NCI-H510A treated with DMSO at 0.1 percent for 48 hours (cell line): ENCODE measurements around the gene IFT43.

Experiments
- DNase-seq: peaks from one replicate; lab custom pipeline; 2025; lab: John Stamatoyannopoulos, UW

Gene IFT43

DNA sequence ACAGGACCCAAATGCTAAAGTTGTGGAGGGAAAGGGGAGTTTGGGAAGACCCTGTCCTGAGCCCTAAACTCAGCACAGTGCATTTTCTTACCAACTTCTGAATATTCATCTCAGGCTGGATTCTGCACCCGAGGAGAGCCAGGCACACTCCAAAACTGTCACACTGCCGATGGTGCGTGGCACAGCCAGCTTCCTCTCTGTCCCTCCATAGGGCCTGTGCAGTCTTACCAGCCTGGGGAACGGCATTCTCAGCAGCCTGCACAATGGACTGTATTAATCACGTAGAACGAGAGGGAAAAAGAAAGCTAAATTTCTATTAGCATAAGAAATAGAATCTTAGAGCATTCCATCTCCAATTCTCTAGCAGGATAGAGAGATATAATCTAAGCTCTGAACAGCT is 94.9 kb downstream of the IFT43 start:
- no peak for DNase-seq

DNA sequence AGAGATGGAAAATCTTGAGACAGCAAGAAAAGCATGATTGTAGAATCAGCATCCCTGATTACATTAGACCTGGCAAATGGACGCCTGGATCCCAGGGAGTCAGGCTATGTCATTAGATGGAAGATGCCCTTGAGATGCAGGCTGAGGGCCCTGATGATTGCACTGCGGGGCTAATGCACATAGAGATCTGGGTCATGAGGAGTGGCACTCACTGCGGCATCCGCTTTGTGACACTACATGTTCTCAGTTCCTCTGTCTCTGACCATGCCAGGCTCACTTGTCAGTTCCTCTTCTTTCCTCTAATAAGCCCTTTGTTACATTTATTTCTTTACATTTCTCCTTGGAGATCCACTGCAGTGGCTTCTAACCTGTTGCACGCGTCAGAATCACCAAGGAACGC is 96.1 kb downstream of the IFT43 start:
- no peak for DNase-seq

DNA sequence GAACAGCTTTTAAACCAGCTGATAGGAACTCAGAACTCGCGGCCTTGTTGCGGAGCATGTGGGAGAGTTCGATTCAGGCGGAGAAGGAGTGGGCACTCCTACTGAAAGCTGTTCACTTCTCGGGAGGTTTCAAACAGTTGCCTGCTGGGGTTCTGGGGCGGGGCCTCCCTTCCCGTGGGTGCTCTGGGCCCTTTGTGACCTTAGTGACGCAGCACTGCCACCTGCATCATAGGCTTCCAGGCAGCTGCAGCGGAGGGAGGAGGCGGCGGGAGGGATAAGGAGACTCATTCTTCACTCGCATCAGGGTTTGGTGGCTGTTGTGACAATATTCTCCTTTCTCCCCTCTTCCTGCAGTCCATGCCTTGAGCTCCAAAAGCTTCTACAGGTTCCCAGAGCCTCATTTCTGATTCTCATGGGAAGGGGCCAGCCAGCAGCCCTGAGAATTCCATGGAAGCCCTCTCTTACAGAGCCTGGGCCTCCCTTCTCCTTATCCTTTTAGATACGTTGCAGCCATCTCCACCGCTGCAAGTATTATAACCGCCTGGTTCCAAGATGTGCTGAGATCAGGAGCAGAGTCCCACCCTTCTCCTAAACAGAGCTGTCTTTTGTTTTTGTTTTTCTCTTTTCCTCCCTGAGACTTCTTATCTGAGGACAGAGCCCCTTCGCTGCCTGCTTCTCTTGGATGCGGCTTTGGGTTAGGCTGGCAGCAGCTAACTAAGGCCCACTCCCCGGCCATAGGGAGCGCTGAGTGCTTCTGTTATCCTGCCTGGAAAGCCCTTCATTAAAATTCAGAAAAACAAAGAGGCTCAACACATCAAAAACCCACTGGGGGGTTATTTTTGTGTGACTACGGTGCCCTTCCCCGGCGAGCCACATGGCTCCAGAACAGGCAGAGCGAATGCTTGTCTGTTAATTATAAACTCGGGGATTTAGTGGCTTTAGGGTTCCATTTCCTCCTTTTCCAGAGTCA is 98.5 kb downstream of the IFT43 start:
- DNase-seq, result no peak

DNA sequence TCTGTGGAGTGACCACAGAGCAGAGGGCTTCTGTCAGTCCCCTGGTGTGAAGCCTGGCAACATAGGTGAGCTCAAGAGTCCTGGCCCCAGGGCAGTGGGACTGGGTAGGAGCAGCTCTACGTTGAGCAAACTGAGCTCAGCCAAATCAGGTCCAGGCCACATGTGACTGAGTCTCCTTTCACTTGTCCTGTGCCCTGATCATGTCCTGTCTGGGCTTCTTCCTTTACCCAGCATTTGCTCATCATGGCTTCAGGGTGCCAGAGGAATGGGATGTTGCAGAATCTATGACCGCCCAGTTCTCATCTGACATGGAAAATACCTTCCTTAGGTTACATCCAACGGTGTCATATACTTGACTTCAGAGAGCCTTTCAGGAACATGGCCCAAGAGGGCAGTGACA is 99.8 kb downstream of the IFT43 start:
- DNase-seq, result no peak

DNA sequence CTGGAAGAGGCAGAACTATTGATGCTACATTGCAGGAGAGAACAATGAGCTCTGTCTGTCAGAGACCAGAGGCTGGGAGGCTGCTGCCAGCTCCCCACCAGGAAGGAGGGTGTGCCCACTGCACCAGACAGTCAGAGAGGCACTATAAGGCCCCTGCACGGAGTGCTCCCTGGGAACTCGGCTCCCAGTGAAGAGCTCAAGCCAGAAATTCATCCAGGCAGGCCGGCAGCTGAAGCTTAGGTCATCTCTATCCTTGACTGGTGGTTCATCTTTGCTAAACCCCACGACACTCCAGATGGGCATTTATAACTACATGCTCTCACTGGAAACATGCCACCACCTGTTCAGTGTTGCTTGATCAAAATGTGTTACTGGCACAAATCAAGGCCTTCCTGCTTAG is 101.1 kb downstream of the IFT43 start:
- no peak for DNase-seq

DNA sequence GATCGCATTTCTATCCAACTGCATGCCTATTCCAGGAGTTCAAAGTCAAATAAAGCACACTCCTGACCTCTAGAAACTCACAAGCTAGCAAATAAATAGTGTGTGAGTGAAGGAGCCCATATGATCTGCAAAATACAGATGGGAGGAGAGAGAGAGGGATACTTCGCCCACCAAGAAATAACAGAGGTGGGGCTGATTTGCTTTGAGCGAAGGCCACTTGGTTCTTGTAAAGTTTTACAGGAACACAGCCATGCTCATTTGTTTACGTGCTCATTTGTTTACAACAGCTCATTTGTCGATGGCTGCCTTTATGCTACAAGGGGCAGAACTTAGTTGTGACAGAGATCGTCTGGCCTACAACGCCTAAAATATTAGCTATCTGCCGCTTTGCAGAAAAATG is 102.8 kb downstream of the IFT43 start:
- no peak for DNase-seq

DNA sequence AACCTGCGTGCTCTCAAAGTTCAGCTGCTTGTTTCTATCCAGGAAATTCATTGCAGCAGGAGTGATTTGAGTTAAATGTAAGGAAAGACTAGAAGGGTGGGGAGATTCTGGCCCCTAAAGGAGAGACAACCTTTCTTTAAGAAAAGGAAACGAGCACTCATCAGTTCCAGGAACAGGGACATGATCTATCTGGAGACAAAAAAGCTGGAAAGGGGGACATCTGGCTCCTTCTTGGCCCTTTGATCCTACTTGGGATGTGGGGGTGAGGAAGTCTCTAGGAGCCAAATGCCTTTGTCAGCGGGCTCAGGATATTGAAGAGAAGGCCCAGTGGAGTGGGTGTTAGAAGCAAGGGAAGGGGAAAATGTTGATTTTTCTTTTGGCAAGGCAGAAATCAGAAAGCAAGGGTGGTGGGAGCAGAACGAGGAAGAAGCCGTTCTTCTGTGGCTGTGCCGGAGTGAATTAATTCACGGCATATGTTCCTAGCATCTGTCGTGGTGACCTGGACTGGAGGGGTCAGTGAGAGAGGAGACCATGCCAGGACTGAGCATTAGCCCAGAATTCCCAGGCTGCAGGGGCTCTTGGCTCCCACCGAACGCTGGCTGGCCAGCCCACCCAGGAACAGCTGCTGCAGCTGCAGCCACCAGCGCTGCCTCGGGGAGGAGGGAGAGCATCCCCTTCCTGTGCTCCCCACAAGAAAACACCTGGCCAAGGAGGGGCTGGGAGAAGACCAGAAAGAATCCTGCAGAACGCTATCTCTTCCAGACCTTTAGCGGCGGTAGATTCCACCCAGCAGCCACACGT is 103.4 kb downstream of the IFT43 start:
- DNase-seq, result no peak

DNA sequence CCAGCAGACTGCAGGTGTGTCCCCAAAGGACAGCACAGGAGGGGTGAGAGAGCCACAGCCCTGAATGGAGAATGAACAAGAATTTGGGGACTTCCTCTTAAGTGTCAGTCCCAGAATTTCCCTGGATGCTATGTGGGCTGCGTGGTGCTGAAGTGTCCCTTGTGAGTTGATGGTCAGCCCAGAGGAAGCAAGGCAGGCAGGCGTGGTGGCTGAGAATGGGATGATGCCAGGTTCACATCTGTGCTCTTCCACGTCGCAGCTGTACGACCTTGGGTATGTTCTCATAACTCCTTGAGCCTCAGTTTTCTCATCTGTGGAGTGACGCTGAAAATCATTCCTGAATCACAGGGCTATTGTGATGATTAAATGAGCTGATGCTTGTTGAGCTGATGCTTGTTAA is 104.0 kb downstream of the IFT43 start:
- DNase-seq, result no peak

DNA sequence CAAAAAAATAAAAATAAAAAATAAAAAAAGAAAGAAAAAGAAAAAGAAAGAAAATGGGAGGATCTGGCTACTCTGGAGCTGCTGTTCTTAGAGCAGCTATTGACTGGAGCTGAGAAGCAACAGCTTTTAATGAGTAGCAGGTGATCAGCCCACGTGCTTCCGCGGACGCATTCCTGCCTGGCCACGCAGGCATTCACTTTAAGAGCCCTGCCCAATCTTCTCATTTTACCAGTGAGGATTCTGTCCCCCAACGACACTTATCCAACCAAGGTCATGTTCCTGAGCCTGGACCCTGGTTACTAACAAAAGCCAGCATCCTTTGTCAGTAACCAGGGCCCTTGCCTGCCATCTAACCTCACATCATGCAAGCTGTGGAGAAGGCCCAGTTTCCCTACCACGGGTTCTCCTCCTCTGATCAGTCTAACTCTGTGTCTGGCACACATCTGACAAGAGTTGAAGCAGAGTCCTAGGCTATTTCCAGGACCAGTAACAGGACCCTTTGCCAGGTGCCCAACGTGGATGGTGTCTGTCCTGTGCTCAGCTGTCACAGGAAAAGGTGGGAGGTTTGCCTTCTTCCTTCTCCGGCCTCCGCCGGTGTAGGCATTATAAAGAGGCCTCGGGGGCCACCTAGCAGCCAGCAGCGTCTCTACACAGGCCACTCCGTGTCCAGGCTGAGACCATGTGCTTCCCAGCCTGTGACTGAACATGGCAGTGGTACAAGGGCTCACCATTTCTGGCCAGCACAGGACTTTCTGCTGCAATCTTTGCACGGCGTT is 105.2 kb downstream of the IFT43 start:
- DNase-seq, result no peak

DNA sequence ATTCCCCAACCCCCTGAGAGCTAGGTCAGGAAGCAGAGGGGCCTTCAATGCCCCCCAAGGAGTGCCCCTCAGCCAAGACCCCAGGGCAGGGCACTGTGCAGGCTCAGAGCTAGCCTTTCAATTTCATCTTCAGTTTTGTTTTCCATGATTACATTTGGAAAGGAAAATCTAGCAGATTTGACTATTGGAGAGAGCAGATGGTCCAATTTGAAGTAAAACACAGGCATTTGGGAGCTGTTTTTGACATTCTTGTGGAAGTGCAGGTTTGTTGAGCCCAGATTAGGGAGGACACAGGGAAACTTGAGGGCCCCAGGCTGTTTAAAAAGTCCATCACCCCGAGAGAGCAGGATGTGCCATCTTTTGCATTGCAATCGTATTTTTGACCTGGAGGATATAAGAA is 107.5 kb downstream of the IFT43 start:
- no peak for DNase-seq

DNA sequence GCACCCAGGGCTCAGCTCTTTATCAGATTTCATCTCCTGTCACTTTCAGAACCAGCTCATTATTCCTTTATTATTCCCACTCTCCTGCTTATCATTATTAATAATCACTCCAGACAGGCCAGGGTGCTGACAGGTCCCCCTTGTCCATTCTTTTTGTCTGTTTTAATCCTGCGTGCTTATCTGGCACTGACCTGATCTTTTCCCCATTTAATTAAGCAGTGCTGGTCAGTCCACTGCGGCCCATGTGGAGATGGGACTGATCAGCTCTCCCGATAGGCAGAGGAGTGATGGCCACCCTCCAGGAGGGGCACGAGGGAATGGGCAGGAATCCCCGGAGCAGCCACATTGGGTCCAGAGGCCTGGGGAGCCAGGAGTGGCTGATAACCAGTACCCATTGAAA is 110.7 kb downstream of the IFT43 start:
- DNase-seq, result no peak

DNA sequence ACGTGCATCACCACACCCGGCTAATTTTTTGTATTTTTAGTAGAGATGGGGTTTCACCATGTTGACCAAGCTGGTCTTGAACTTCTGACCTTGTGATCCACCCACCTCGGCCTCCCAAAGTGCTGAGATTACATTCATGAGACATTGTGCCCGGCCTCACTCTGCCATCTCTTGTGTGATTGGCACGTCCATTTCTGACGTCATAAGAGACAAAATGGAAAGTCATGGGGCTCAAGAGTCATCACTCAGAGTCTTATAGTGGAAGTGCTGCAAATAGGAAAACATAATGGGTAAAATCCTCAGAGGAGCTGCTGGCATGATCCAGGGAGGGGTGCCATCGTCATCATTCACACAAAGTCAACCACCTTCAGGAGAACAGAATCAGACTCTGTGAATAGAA is 112.0 kb downstream of the IFT43 start:
- DNase-seq, result no peak

DNA sequence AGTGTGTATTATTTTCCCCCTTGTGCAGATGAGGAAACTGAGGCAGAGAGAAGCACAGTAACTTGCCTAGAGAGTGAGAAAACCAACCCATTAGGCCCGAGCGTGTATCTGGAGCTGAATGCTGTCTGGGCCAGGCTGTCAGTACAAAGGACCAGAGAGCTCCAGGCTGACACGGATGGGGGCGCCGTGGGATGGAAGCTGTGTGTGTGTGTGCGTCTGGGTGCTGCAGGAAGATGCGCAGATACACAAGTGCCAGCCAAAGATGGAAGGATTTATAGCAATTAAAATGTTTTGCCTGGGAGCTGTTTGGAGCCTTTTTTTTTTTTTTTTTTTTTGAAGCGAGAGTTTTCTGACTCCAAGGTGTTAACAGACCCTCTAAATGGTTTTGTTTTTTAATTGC is 112.5 kb downstream of the IFT43 start:
- no peak for DNase-seq

DNA sequence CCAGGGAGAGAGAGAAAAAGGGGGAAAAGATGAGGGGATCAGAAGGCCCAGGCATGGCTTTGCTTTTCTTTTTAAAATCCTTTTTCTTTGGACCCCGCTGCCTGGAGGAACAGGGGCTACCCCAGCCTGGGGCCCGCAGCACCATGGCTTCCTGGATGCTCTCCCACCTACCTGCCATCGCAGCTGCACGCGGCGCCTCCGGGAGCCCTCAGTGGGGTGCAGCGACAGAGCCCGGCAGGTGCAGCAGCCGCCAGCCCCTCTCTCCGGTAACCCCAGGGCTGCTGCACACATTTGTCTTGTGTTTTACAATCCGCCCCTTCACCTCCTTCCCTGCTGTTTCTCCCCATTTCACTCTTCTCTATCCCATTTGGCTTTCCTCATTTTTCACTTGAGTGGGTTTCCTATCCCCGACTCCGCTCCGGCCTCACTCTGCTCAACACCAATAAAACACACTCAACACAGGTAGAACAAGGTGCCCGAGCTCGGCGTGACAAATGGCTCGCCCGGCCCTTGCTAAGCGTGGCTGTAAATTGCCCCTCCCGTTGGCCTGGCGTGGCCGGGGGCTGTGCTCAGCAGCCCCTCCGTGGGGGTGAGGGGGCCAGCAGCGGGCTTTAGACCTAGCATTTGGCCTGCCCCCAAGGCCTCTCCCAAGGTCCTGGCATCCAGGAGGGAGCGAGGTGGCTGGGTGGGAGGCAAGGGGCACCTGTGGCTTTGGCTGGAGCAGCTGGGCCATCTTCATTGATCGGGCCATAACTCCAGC is 113.5 kb downstream of the IFT43 start:
- DNase-seq, result no peak

DNA sequence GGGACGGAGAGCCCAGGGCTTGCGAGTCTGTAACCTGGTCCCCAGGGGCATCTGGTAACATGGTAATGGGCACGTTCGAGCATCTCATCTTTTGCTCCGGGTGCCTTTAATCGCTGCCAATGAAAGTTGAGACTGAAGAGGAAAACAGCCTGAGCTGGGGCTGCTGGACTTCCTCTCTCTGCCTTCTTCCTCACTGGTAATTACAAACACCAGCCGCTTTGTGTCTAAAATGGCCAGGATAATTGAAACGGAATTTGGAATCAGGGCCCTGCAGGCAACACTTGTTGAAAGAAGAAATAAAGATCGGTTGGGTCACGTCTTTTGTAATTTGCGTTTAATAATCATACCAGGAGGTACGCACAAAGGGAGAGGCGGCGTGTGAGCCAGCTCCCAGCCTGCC is 114.7 kb downstream of the IFT43 start:
- DNase-seq, result no peak

DNA sequence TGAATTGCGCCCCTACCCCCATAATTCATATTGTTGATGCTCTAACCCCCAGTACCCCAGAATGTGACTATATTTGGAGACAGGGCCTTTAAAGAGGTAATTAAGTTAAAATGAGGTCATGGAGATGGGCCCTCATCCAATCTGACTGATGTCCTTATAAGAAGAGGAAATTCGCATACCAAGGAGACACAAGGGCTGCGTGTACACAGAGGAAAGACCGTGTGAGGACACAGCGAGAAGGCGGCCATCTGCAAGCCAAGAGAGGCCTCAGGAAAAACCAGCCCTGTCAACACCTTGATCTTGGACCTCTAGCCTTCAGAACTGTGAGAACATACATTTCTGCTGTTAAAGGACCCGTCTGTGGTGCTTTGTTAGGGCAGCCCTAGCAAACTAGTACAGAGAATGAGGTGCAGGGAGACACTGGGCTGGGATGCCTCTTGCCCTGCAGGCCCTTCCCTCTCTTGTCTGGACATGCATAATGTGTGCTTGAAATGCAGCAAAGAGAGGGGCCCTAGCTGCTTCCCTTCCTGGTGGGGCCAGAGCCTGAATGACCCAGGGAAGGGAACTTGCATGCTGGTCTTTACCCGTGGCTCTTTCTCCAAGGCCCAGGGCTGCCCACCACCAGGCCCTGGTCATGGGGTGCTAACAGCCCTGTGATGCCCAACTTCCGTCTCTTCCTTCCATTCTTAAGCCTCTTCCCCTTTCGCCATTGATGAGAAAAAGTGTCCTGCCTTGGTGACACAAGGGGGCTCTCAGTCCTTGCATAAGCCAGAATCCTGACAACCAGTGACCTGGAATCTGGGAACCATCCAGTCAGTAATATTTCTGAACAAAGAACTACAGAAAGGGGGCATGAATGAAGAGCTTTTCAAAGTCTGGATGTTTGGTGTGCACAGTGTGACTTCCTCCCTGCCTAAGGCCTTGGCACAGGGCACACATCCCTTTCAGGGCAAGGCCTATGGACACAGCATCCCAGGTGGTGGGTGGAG is 116.1 kb downstream of the IFT43 start:
- DNase-seq, result no peak

DNA sequence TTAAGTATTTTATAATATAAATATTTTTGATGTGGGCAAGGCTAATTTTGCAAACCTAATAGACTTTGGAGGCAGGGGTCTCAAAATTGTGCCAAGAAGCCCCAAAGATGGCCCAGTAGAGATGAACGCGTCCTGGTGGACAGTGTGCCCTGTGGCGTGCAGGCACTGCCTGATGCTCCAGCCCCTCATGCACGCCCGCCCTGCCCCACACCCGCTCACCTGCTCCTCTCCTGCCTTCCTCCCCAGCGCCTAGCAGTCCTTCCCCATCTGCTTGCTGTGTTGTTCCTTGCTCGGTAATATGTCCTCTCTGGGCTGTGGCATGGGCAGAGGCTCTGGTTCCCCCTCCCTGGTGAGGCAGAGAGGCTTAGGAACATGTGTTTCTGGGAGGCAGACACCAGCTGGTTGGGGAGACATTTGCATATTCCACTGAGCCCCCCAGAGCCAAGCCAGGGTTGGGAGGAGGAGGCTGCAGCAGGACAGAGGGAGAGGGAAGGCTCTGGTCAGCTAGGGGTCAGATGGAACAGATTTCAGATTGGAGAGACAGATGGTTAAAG is 119.3 kb downstream of the IFT43 start:
- DNase-seq, result no peak

DNA sequence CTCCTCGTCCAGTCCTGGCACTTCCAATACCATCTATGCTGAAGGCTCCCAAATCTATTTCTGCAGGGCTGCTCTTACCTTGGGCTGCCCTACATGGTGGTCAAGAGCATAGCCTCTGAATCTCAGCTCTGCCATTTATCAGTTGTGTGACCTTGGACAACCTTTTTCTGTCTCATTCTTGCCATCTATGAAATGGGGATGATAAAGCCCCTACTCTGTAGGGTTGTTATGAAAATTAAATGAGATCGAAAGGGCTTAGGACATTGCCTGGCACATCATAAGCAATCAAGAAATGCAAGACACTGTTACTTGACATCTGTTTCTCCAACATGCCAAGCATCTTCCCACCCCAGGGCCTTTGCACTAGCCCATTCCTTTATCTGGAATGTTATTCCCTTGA is 120.6 kb downstream of the IFT43 start:
- DNase-seq, result no peak

DNA sequence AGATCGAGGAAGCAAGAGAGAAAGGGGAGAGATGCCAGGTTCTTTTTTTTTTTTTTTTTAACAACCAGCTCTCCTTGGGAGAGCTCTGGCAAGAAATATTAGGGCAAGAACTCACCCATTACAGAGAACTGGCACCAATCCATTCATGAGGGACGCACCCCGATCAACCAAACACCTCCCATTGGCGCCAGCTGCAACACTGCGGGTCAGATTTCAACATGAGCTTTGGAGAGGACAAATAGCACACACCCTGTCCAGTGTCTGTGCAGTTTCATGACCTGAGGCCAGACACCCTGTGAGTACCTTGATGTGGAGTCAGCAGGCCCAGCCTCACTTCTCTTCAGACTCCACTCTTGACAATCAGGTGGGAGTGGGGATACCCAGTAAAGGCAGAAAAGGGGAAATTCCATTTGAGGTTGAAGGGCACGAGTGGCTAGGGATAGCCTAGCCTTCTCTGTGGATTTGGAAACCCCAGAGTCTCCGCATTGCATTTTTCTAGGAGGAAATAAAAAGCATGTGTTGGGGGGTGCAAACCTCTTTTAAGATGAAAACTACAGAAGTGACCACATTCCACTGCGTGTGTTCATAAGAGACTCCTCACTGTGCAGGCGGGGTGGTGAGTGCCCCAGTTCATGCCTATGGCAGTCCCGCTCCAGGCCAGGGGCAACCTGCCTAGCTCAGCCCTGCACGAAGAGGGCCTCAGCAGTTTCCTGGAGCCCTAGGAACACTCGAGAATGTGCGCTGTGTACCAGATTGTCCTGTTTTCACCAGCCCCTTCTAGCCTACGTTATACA is 123.7 kb downstream of the IFT43 start:
- no peak for DNase-seq
